Panc1 (cell line): ENCODE results near the gene NELFB. TPM values are rescaled to one million over a fixed set of nuclear protein-coding genes. Genes with fewer than 3 reads are reported as not detected.

Experiments used
- ATAC-seq: fragments of 200-7000 bp; cut with Tn5 transposase; 2 replicates; pipeline ENCODE4 v1.9.1; 2020; ENCODE audit warnings: mild to moderate bottlenecking, moderate library complexity
- BruUV-seq: library from RNA; stranded (reverse); fragments of 400-500 nt; replicated peaks from 2 replicates; lab custom pipeline; 2021; lab: Mats Ljungman, UMichigan
- CTCF ChIA-PET: fragments of 300-600 bp; sonication (Branson Sonifier 250); formaldehyde crosslinking; loops from one replicate; lab custom pipeline; 2022; ENCODE audit warnings: antibody characterized with exemption; lab: Charles Lee
- POLR2A ChIA-PET: fragments of 300-600 bp; sonication (Branson Sonifier 250); formaldehyde crosslinking; loops from one replicate; lab custom pipeline; 2022; ENCODE audit warnings: antibody characterized with exemption; lab: Charles Lee
- DNase-seq: peaks from one replicate; pipeline ENCODE4 v3.0.0-alpha.2; 2010; ENCODE audit warnings: low read depth, low spot score
- H3K27ac ChIP-seq: 2 replicates; pipeline ENCODE4 v1.5.1; 2011; ENCODE audit warnings: mild to moderate bottlenecking, low read length, inconsistent platforms
- H3K27me3 ChIP-seq: fragments of 200-500 bp; sonication (Bioruptor generic); 2 replicates; pipeline ENCODE4 v1.6.0; 2014; ENCODE audit warnings: low read length, inconsistent platforms; ENCODE audit not compliant: control insufficient read depth, insufficient read depth
- H3K36me3 ChIP-seq: fragments of 200-500 bp; sonication (Bioruptor generic); 2 replicates; pipeline ENCODE4 v1.5.1; 2014; ENCODE audit warnings: inconsistent platforms, mild to moderate bottlenecking, low read length, moderate library complexity; ENCODE audit not compliant: control insufficient read depth, insufficient read depth
- H3K4me1 ChIP-seq: 2 replicates; pipeline ENCODE4 v1.5.1; 2011; ENCODE audit warnings: inconsistent platforms, mild to moderate bottlenecking, low read length, moderate library complexity; ENCODE audit not compliant: control insufficient read depth, insufficient read depth
- H3K4me3 ChIP-seq, 2 experiments: 2 replicates each; pipeline ENCODE4 v1.5.1; 2011 to 2012; ENCODE audit warnings: low read depth in 2 of 2, low read length in 2 of 2, mild to moderate bottlenecking in 2 of 2, inconsistent platforms in 1 of 2, moderate library complexity in 1 of 2
- H3K9me3 ChIP-seq: fragments of 200-500 bp; sonication (Bioruptor generic); 2 replicates; pipeline ENCODE4 v1.5.1; 2014; ENCODE audit warnings: low read depth, mild to moderate bottlenecking, inconsistent platforms, low read length, moderate library complexity; ENCODE audit not compliant: control insufficient read depth, insufficient read depth
- POLR2AphosphoS5 ChIP-seq: IDR thresholded peaks from 2 replicates; pipeline ENCODE4 v1.6.1; 2012; ENCODE audit warnings: mild to moderate bottlenecking, low read depth, low read length, moderate library complexity
- SIN3A ChIP-seq: IDR thresholded peaks from 2 replicates; pipeline ENCODE4 v1.6.1; 2012; ENCODE audit warnings: low read depth, mild to moderate bottlenecking, low read length, moderate library complexity, borderline replicate concordance; ENCODE audit not compliant: insufficient read depth
- TCF7L2 ChIP-seq: IDR thresholded peaks from 2 replicates; pipeline ENCODE4 v1.6.1; 2011; ENCODE audit warnings: mild to moderate bottlenecking, low read depth, low read length, inconsistent platforms
- in situ Hi-C: cut with HindIII; loops from 2 replicates; pipeline ENCODE4 v1.10.0; 2016; ENCODE audit warnings: low sequenced_read_pairs, low pct_unique_long_range_greater_than_20kb
- intact Hi-C: fragments of 100-400 bp; cut with micrococcal nuclease; formaldehyde crosslinking; loops from one replicate; pipeline ENCODE4 v1.10.0; 2022; ENCODE audit not compliant: unreplicated experiment
- total RNA-seq: library from RNA; stranded (reverse); gene quantifications from one replicate; pipeline ENCODE4 v1.2.1, GENCODE V29; 2021; ENCODE audit not compliant: unreplicated experiment
- TF ChIP-seq, protein P1 (sequence below), 2 experiments: IDR thresholded peaks; 2 replicates each; pipeline ENCODE4 v1.6.1; 2011 to 2012; ENCODE audit warnings: low read depth in 2 of 2, control low read depth in 1 of 2, low read length in 1 of 2, mild to moderate bottlenecking in 1 of 2, moderate library complexity in 1 of 2; ENCODE audit not compliant: insufficient read depth in 1 of 2
- TF ChIP-seq, protein P2 (sequence below): fragments of 450-650 bp; IDR thresholded peaks from 2 replicates; pipeline ENCODE4 v1.5.1; 2017; ENCODE audit warnings: mild to moderate bottlenecking

NELFB gene
- total RNA-seq, 1 experiment from 2014 or later, result 62.4 TPM

DNA sequence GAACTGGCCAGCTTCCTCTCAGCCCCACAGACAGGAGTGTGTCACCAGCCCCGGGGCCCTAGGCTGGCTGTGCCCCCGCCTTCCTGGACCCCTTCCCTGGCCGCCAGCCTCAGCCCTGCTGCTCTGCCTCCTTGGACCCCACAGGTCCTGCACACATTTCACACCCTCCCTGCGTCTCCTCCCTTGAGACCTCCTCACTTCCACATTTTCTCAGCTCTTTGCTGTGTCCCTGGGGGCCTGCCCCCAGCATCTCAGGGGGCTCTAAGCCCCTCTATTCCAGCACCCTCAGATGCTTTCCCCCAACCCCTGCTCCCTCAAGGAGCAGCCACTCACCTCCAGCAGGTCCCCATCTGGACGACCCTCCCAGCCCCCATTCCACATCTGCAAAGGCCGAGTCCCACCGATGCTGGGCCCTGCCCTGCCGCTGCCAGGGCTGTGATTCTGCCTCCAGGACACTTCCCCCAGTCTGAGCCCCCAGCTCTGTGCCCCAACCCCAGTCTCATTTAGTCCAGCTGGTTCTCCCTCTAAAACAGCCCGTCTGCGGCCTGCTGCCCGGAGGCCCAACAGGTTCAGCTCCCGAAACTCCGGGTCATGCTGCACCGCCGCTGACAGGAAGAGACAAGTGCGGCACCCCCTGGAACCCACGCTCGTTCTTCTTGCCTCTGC lies 20.2 kb upstream of the NELFB start:
- Histone ChIP-seq H3K27ac (no peak overlapping the region), H3K4me3 (no peak overlapping the region), H3K4me1 (peaks cover 26% of the 10 kb centered on the region), H3K9me3 (no peaks in the 10 kb centered on the region), H3K36me3 (no peaks in the 10 kb centered on the region), H3K27me3 (no peaks in the 10 kb centered on the region)
- ChIA-PET CTCF (no interaction called here), POLR2A (no interaction called here)
- BruUV-seq, result no TSS peak
- in situ Hi-C loops, result no loop called here
- TF ChIP-seq TCF7L2 (no peak), SIN3A (no peak), POLR2AphosphoS5 (no peak)
- TF ChIP-seq, protein P1, sequence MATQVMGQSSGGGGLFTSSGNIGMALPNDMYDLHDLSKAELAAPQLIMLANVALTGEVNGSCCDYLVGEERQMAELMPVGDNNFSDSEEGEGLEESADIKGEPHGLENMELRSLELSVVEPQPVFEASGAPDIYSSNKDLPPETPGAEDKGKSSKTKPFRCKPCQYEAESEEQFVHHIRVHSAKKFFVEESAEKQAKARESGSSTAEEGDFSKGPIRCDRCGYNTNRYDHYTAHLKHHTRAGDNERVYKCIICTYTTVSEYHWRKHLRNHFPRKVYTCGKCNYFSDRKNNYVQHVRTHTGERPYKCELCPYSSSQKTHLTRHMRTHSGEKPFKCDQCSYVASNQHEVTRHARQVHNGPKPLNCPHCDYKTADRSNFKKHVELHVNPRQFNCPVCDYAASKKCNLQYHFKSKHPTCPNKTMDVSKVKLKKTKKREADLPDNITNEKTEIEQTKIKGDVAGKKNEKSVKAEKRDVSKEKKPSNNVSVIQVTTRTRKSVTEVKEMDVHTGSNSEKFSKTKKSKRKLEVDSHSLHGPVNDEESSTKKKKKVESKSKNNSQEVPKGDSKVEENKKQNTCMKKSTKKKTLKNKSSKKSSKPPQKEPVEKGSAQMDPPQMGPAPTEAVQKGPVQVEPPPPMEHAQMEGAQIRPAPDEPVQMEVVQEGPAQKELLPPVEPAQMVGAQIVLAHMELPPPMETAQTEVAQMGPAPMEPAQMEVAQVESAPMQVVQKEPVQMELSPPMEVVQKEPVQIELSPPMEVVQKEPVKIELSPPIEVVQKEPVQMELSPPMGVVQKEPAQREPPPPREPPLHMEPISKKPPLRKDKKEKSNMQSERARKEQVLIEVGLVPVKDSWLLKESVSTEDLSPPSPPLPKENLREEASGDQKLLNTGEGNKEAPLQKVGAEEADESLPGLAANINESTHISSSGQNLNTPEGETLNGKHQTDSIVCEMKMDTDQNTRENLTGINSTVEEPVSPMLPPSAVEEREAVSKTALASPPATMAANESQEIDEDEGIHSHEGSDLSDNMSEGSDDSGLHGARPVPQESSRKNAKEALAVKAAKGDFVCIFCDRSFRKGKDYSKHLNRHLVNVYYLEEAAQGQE (IDR thresholded peaks at IDR 0.05; ENCODE audit: insufficient read depth in 1 of 2, low read depth in 2 of 2, low read length in 1 of 2), result no peak
- TF ChIP-seq, protein P2, sequence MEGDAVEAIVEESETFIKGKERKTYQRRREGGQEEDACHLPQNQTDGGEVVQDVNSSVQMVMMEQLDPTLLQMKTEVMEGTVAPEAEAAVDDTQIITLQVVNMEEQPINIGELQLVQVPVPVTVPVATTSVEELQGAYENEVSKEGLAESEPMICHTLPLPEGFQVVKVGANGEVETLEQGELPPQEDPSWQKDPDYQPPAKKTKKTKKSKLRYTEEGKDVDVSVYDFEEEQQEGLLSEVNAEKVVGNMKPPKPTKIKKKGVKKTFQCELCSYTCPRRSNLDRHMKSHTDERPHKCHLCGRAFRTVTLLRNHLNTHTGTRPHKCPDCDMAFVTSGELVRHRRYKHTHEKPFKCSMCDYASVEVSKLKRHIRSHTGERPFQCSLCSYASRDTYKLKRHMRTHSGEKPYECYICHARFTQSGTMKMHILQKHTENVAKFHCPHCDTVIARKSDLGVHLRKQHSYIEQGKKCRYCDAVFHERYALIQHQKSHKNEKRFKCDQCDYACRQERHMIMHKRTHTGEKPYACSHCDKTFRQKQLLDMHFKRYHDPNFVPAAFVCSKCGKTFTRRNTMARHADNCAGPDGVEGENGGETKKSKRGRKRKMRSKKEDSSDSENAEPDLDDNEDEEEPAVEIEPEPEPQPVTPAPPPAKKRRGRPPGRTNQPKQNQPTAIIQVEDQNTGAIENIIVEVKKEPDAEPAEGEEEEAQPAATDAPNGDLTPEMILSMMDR, result no peak
- intact Hi-C loops, result no loop called here
- ATAC-seq, result no peak
- DNase-seq, result no peak

DNA sequence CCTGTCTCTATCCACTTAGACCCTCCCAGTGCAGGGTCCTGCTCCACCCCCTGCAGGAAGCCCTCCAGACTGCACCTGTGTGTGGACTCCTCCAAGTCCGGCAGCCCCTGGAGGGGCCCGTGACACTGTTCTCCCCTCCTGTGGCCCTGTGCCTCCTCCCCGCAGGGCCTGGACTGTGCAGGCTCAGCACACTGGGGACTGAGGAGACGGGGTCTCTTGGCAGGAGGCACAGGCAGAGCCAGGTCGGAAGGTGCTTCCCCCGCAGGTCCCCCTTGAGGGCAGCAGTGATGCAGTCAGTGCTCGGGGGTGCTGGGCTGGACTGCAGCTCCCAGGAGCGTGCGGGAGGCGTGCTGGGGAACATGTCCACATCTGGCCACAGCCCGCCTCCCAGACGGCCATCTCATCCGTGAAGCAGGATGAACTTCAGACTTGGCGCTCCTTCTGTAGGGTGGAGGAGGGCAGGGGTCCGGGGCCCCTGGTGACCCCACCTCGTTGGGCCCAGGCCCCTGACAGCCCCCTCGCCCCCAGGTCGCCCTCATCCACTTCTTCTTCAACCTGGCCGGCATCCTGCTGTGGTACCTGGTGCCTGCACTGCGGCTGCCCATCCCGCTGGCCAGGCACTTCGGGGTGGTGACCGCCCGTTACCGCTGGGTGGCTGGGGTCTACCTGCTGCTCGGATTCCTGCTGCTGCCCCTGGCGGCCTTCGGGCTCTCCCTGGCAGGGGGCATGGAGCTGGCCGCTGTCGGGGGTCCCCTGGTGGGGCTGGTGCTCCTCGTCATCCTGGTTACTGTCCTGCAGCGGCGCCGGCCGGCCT lies 19.5 kb upstream of the NELFB start:
- intact Hi-C loops (no loop called here), in situ Hi-C loops (no loop called here)
- no TSS peak for BruUV-seq
- Histone ChIP-seq H3K36me3 (no peaks in the 10 kb centered on the region; the same call in 1 of the 2 replicates), H3K4me1 (peaks cover 26% of the 10 kb centered on the region), H3K27ac (no peak overlapping the region), H3K9me3 (no peaks in the 10 kb centered on the region), H3K27me3 (no peaks in the 10 kb centered on the region), H3K4me3 (no peak overlapping the region)
- ATAC-seq, result no peak
- ChIA-PET CTCF (interaction anchor here (0.6 to 1.0 kb wide), 3 partner anchors 9 to 120 kb away, joined by 3 read pairs; no protein-coding TSS in a partner anchor), POLR2A (no interaction called here)
- TF ChIP-seq TCF7L2, result no peak
- TF ChIP-seq POLR2AphosphoS5, result no peak
- no peak for TF ChIP-seq SIN3A
- TF ChIP-seq, protein P1 (IDR thresholded peaks at IDR 0.05; ENCODE audit: insufficient read depth in 1 of 2, low read depth in 2 of 2, low read length in 1 of 2), result no peak
- TF ChIP-seq, protein P2, result no peak
- no peak for DNase-seq
